ENCODE results near the gene TOR2A.

DNA sequence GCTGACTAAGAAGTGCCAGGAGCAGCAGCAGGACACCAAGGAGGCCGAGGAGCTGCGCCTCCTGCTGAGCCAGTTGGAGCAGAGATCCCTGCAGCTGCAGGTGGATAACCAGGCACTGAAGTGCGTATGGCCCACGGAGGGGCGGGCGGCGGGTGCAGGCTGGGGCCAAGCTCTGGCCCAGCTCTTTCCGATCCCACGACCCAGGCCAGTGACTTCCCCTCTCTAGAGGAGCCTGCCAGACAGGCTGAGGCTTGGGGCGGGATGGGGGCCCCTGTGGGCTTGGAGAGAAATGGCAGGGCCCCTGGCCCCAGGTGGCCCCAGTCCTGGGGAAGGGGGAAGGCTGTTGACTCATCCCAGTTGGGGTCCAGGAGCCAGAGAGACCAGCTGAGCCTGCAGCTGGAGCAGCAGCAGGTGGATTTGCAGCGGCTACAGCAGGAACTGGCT is 23.2 kb downstream of the TOR2A start:
- TF ChIP-seq CTCF (IDR thresholded peaks at IDR 0.05) = no peak
- TF ChIP-seq POLR2A (IDR thresholded peaks at IDR 0.05) = no peak

Data from esophagus squamous epithelium (tissue), 4 donors.